GM19452 (cell line): Measurements from ENCODE around the gene EMILIN3.
A peak's percentile ranks its signal among the peaks of the same experiment; 100 is the strongest.
"Not testable (repeated sequence)": the region's sequence is repeated elsewhere in the genome, so short reads cannot be mapped to it uniquely, and the experiment has no call there.

Experiments
- ATAC-seq: cut with Tn5 transposase; IDR thresholded peaks from one replicate; pipeline ENCODE4 v1.9.1; 2021; ENCODE audit not compliant: unreplicated experiment

Gene EMILIN3

DNA sequence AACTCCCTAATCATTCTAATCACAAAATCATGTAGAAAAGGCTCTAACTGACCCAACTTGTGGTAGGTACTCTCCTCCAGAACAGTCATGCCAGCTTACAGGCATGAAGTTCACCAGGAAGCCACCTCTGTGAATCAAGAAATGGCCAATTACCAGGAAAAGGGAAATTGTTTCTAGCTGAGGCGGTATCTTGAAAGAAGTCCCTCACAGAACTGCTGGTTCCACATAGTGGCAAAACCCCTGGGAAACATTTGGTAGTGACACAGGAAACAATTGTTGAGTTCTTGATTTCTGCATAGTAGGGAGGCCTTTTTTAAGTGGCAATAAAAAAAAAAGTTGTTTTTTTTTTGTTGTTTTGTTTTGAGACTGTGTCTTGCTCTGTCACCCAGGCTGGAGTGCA is 45.6 kb downstream of the EMILIN3 start:
- ATAC-seq = no peak

DNA sequence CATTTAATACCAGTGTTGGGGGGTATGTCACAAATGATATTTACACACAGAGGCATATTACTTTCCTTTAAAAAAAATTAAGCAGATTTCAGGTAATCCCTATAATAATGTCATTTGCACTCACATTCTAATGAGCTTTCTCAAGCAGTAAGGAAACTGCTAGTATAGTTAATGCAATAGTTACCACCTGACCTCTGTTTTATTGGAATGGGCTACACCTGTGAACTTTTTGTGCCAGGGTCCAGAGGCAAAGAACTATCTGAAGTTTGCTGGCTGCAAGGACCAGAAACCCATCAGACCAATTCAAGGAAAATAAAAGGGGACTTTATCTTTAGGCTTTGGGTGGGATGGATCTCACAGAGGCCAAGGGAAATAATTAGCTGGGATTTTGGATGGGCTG is 46.2 kb downstream of the EMILIN3 start:
- no peak for ATAC-seq

GRCh38 chr20:41318271-41318649 is 48.4 kb downstream of the EMILIN3 start:
- ATAC-seq = no peak

GRCh38 chr20:41317546-41318270 is 48.9 kb downstream of the EMILIN3 start, which contains the start of gene ZHX3:
TSS of gene ZHX3 (minus strand) at chr20:41317731. CDS start at chr20:41204916, 112,815 bp downstream.
- ATAC-seq = peak; percentile 96

DNA sequence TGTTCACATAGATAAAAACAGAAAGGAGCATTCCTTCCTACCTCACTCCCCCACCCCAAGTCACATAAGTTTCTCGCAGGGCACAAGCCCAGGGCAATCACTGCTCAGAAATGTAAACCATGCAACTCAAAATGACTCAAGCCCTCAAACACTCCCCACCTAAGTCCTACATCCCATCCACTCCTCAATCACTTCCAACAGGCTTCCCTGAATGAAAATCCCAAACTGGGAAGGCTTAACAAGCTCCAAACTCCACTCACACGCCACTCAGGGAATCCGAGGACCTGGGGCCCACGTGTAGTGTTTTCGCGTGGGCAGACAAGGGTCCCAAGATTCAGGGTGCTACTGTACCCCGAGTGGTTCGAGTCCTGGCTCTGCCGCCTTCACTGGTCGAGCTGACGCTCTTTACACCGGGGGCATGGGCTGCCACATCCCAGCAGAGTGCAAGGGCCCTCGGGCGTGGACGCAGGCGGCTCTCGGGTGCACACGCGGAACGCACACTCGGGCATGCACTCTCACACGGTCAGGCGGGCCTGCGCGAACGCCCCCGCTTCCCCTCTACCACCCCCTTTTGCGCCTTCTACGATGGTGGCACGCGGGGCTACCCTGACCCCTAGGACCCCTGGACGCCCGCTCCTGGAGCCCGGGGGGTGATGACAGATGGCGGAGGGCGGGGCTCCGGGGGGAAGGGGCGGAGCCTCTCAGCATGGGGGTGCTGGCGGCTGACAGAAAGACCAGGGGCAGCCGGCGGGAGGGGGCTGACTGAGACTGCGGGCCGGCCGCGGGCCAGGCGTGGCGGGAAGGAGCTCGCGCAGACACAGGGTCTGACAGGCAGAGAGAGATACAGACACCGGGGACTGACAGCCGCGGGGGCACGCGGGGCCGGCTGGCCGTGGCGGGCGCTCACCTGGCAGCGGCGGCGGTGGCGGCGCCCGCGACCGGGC is 49.7 kb downstream of the EMILIN3 start:
- ATAC-seq = peak; percentile 56

DNA sequence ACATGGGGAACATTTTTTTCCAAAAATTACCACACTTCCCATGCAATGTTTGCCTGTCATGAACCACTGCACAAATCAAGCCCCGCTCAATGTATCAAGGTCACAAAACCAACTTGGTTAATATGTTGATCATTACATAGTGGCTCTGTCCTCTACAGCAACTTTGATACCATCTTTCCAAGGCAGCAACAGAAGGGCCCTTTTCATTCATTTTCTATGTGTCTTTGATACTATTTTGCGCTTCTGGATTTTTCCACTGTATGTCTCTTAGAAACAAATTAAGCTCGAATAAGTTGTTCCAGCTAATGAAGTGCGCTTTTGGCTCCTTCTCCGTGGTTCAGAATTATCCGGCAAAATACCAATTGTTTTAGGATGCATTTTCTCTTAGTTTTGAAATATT is 50.6 kb downstream of the EMILIN3 start:
- ATAC-seq = no peak

- no peak for ATAC-seq
Observed at GRCh38 chr20:41314386-41314785, 52.2 kb downstream of the EMILIN3 start.

DNA sequence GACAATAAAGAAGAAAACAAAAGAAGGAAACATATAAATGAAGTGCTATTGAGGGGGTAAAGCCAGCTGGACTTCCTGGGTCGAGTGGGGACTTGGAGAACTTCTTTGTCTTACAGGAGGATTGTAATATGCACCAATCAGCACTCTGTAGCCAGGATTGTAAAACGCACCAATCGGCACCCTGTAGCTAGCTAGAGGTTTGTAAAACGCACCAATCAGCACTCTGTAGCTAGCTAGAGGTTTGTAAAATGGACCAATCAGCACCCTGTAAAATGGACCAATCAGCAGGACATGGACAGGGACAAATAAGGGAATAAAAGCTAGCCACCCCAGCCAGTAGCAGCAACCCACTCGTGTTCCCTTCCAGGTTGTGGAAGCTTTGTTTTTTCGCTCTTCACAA is 54.6 kb downstream of the EMILIN3 start:
- not testable (repeated sequence) for ATAC-seq
